GM19397 (cell line): ENCODE data around the gene VEGFA.

Experiments used
- ATAC-seq: cut with Tn5 transposase; IDR thresholded peaks from one replicate; pipeline ENCODE4 v1.9.1; 2021; ENCODE audit warnings: mild to moderate bottlenecking, moderate library complexity; ENCODE audit not compliant: unreplicated experiment

VEGFA gene

GRCh38 chr6:43784049-43784855 lies 14.2 kb downstream of the VEGFA start:
- no peak for ATAC-seq

DNA sequence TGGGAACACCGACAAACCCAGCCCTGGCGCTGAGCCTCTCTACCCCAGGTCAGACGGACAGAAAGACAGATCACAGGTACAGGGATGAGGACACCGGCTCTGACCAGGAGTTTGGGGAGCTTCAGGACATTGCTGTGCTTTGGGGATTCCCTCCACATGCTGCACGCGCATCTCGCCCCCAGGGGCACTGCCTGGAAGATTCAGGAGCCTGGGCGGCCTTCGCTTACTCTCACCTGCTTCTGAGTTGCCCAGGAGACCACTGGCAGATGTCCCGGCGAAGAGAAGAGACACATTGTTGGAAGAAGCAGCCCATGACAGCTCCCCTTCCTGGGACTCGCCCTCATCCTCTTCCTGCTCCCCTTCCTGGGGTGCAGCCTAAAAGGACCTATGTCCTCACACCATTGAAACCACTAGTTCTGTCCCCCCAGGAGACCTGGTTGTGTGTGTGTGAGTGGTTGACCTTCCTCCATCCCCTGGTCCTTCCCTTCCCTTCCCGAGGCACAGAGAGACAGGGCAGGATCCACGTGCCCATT lies 15.3 kb downstream of the VEGFA start:
- no peak for ATAC-seq

DNA sequence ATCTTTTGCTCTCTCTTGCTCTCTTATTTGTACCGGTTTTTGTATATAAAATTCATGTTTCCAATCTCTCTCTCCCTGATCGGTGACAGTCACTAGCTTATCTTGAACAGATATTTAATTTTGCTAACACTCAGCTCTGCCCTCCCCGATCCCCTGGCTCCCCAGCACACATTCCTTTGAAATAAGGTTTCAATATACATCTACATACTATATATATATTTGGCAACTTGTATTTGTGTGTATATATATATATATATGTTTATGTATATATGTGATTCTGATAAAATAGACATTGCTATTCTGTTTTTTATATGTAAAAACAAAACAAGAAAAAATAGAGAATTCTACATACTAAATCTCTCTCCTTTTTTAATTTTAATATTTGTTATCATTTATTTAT lies 15.9 kb downstream of the VEGFA start:
- no peak for ATAC-seq

DNA sequence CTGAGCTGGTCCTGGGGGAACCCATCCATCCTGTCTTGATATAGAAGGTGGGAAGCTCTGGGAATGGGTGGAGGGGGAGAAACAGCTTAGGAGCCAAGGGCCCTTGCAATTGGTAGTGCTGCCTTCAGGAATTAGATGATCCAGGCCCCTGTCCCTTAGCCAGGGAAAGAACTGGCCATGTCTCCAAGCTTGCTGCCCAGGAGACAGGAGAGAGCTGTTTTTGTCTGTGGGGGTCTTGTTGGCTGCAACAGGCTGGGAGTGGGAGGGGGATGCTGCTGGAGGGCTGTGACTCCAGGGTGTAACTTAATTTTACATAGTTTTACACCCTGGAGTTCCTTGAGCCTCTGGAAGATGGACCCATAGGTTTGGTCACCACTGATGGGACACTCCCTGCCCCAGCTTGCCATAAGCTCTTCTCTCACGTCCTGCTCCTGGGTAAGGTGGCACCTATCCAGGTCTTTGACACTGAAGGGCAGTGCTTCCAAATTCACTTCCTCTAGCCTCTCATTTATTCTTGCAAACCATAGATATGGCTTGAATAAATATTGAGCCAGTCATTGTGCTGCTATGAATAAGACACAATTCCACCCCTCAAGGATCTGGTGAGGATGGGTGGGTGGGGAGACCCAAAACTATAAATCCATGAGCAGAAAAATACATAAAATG lies 16.8 kb downstream of the VEGFA start:
- ATAC-seq, result no peak

GRCh38 chr6:43788301-43788700 lies 18.3 kb downstream of the VEGFA start:
- ATAC-seq, result no peak

DNA sequence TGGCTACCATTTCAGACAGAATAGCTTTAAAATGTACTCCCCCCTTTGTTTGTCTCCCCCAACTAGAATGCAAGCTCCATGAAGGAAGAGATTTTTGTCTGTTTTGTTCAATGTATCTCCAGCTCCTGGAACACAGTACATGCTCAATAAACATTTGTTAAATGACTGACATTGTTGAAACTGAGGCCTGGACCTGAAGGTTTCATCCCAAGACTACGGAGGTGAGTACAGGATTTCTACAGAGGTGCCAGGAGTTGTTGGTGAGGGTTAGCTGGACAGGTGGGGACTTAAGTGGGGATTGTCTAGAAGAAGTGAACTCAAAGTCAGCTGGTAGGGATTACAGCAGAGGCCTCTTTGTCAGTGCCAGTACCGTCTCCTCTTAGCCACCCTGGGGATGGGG lies 19.4 kb downstream of the VEGFA start:
- no peak for ATAC-seq

DNA sequence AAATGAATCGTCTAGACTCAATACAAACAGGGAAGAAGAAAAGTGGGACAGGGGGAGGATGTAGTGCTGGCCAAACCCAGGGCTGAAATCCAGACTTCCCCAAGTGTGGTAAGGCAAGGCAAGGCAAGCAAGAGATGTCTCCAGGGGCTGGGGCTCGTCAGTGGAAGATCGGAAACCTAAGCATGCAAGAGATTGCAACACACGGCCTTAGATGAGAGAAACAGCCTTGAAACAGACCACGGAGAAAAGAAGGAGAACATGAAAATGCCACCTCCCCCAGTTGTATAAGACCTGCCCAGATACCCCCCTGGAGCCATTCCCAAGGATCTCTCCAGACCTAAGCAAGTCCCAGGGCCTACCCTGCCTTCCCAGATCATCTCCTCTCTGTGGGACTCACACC lies 20.0 kb downstream of the VEGFA start:
- ATAC-seq, result no peak

DNA sequence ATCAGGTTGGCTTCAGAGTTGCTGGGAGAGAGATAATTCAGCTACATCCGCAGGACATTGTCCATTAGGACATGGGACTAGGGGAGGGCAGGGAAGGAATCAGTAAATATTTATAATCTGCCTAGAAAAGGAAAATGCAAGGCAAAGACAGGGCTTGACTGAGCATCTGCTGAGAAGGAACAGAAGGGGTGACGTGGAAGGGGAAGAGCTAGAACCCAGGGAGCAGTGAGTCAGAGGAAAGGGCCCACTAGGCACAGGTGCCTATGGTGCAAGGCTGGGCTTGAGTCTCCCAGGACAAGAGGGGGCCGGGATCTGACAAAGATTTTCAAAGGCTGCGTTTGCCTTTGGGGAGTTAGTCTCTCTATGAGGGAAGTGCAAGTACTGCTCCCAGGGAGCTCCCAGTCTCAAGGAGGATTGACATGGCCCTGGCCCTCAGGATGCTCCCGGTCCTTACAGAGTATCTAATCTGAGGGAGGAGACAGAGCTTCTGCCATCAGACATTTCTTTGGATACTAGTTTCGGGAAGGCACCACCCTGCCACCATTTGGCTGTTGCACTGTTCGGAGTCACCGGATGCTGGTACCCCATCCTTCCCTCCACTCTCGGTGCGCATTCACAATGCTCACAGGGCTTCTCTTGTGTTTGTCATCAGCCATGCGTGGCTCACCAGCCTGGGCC lies 21.9 kb downstream of the VEGFA start:
- ATAC-seq, result no peak

DNA sequence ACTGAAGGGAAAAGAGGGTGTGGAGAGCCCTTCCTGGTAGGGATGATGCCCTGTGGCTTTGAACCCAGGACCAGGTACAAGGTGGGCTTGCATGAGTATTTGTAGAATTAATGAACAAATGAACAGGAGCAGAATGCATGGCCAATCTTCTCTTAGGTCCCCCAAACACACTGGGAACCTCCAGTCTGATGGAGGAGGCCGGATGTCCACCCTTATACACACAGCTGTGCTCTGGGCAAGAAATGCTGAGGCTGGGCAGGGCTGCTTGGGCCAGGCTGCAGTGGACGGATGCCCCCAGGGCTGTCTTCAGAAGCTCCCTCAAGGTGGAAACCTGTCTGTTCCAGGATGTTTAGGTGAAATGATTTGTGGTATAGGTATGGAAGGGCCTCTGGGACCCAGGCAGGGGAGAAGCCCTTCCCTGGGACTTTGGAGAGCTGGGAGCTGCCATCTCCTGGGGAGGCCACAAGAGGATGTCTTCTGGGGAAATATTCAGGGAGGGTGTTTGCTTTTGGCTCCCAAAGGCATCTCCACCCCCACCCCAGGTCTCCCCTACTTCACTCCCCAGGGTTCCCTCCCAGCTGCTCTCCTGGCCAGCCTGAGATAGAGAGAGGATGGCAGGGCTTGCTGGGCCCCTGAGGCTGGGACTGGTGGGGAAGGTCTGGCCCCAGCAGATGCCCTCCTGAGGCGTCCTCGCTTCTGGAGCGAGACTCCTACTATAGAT lies 23.3 kb downstream of the VEGFA start:
- ATAC-seq, result no peak

- no peak for ATAC-seq
These were observed 23.8 kb downstream of the VEGFA start for GRCh38 chr6:43793875-43794242.

DNA sequence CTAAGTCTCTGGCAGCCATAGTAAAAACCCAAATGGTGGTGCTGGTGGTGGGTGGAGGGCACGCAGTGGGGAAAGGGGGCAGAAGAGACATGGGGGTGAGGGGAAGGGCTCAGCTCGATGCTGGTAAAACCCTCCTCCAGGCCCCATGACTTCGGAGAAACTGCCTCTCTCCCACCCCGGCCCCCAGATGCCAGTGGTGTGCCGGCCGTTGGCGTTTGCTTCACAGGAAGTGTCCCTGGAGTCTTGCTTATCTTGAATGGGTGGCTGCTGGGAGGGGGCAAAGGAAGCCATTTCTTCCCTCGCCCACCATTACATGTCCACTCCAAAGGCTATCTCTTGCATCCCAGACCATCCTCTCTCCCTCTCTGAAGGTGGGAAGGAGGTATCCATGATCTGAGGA lies 25.4 kb downstream of the VEGFA start:
- ATAC-seq, result no peak

DNA sequence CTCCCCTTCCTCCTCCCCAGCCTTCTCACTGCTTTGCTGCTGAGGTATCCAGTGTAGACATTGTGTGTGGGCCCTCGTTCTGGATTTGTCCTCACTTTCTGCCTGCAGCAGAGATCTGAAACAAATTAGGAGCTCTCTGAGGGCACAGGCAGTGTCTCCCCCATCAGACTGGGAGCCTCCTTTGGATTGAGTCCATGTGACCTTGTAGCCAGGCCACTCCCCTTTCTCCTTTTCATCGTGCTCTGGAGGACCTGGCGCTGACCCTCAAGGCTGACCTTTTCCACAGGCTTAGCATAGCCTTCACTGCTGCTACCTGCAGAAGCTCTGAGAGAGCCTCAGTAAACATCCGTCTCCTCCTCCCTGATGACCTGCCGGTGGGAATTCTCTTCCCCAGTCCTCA lies 26.2 kb downstream of the VEGFA start:
- no peak for ATAC-seq

DNA sequence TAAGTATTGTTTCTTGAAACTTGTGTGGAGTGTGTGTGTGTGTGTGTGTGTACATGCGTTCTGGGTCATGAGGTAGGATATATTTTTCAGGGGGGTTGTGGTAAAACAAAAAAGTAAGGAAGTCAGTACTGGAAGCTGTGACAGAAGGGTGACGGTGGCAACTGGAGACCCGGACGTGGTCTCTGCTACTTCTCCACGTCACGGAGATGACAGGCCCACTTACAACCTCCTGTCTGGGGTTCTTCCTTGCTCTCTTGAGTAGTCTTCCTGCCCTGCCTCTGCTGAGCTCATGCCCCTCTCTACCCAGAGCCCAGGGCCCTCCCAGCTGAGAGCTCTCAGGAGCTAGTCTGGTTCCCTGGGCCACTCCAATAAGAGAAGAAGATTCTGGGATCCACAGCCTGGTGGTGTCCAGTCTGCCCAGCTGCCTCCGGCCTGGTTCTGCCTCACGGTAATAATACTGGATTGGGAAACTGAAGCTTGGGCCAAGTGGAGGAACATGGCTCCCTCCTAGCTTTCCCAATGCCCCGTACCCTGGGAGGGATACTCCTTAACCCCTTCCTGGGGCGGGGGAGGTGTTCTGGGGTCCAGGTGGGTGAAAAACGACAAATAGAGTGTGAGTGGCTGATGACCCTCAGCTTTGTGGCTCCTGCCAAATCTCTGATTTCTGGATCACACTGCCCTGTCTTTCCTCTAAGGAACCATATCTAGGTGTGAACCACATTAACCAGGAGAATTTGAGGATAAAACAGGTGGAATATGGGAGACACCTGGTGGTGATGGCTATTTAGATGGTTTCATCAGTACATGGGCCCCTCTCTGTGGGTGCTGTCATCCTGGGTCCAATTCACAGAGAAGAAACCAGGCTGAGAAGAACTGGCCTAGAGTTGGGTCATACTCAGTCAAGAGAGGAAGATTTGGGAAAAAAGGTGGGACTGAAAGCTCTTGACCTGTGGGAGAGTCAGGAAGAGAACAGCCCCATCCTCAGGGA lies 27.2 kb downstream of the VEGFA start:
- no peak for ATAC-seq

DNA sequence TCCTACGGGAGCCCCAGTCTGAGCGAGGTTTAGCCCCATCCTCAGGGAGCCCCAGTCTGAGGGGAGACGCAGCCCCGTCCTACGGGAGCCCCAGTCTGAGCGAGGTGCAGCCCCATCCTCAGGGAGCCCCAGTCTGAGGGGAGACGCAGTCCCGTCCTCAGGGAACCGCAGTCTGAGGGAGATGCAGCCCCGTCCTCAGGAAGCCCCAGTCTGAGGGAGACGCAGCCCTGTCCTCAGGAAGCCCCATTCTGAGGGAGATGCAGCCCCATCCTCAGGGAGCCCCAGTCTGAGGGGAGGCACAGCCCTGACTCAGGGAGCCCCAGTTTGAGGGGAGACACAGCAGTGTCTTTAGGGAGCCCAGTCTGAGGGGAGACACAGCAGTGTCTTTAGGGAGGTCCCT lies 27.9 kb downstream of the VEGFA start:
- no peak for ATAC-seq

DNA sequence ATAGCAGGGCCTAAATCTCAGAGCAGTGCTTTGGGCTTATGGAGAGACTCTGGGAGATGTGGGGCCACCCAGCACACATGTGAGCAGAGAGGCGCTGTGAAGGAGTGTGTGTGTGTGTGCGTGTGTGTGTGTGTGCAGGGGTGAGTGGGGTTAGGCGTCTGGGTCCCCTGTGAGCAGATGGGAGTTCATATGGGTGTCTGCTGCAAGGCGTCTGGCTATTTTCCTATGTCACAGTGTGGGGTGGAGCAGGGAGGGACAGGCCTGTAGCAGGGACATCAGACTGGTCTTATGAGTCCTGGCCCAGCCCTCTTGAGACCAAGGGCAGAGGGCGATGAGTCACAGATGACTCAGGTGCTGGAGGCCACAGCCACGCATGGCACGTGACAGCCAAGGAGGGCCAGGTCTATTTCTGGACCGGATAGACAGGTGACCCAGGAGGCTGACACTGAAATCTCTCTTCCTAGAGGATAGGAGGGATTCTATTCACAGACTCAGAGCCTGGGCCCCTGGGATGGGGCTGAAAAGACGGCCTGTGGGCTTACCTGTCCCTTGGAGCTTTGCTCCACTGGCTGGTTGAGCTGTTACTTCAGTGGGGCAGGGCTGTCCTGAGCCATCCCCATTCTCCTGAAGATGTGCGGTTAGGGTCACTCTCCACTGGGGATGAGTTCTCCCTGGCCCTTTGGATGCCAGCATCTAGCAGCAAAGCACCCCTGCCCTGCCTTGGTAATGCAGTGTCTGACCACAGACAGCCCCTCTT lies 28.9 kb downstream of the VEGFA start:
- no peak for ATAC-seq

DNA sequence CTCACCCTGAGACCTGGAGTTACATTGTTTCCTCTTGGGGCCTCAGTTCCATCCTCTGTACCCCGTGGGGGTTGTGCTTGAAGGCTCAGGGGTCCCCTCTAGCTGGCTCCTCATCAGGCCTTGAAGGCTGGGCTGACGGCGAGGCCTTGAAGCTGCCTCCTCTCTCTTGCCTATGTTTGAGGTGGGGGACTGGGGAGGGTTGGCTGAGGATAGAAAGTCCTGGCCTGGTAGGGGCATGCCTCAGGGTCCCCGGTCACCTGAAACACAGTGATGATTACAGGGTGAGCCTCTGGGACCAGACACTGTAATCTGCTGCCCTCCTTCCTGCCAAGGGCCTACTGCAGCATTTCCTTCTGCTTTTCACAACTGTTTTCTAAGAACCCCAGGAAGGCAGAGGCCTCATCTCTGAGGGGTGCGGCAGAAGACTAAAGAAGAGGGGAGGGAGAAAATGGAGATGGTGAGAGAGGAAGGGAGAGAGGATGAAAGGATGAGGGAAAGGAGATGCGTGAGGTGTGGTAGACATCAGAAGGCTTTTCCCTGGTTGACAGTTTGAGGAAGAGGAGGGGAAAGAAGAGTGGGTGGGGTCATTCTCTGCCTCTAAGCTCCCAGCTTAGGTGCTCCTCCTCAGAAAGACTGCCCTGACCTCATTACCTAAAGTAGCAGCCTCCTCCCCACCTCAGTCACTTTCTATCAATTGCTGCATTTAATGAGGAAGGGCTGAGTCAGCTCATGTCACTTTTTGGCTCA lies 29.7 kb downstream of the VEGFA start:
- no peak for ATAC-seq

- ATAC-seq, result no peak
These were observed 30.2 kb downstream of the VEGFA start for GRCh38 chr6:43800298-43800623.

DNA sequence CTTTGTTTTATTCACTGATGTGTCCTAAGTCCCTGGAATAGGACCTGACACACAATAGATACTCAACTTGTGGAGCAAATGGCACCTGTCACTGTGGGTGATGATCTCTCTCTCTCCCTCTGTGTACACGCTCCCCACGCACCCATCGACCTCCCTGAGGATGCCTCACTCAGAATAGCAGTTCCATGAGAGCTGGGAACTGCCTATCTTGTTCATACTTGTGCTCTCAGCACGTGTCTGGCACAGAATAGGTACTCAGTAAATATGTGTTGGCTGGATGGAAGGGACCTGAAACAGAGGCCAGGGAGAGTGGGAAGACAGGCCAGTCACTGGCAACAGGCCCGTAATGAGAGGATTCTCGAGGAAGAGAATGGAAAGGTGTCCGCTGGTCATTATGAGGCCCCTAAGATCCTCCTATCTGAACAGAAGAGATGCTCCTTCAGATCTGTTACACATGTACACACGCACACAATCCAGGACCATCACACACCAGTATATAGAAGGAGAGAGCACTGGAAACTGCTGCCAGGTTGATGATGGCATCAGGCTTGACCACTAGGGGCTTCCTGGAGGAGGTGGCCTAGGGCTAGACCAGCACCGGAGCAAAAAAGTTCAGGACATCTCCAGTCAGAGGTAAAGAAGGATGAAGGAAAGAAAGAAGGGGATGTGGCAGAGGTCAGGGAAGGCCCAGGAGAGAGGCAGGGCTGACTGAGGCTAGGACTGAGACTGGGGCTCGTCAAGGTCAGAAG lies 30.9 kb downstream of the VEGFA start:
- ATAC-seq, result no peak
